SK-N-SH treated with all-trans-retinoic acid at 6 μM for 48 hours (cell line): Measurements from ENCODE around the gene COL26A1.

Experiments used
- ATAC-seq: fragments of 200-7000 bp; cut with Tn5 transposase; 3 replicates; pipeline ENCODE4 v1.9.1; 2020; ENCODE audit warnings: mild to moderate bottlenecking, moderate library complexity
- ARNTL ChIP-seq: fragments of 450-650 bp; formaldehyde crosslinking; IDR thresholded peaks from 2 replicates; pipeline ENCODE4 v1.5.0; 2020; ENCODE audit warnings: low read depth, mild to moderate bottlenecking, moderate library complexity, borderline replicate concordance
- BACH2 ChIP-seq: fragments of 250-450 bp; sonication (Bioruptor Pico); IDR thresholded peaks from 2 replicates; pipeline ENCODE4 v1.9.0; 2021; ENCODE audit warnings: mild to moderate bottlenecking, borderline replicate concordance
- CSDC2 ChIP-seq: fragments of 250-450 bp; sonication (Bioruptor Pico); IDR thresholded peaks from 2 replicates; pipeline ENCODE4 v1.5.0; 2020; ENCODE audit warnings: mild to moderate bottlenecking, moderate library complexity
- ESRRG ChIP-seq: fragments of 250-450 bp; sonication (Bioruptor Pico); IDR thresholded peaks from 2 replicates; pipeline ENCODE4 v1.6.1; 2021; ENCODE audit warnings: mild to moderate bottlenecking
- GLIS3 ChIP-seq: fragments of 250-450 bp; sonication (Bioruptor Pico); IDR thresholded peaks from 2 replicates; pipeline ENCODE4 v1.5.0; 2020; ENCODE audit warnings: mild to moderate bottlenecking, moderate library complexity
- ISL1 ChIP-seq: fragments of 250-450 bp; sonication (Bioruptor Pico); IDR thresholded peaks from 2 replicates; pipeline ENCODE4 v2.1.2; 2022; ENCODE audit warnings: mild to moderate bottlenecking, moderate library complexity
- OSR1 ChIP-seq: fragments of 250-450 bp; sonication (Bioruptor Pico); IDR thresholded peaks from 2 replicates; pipeline ENCODE4 v1.8.0; 2022; ENCODE audit warnings: moderate library complexity, mild to moderate bottlenecking, inconsistent platforms
- RARB ChIP-seq: fragments of 250-450 bp; sonication (Bioruptor Pico); IDR thresholded peaks from 2 replicates; pipeline ENCODE4 v1.8.0; 2021; ENCODE audit warnings: mild to moderate bottlenecking, moderate library complexity
- SNAI2 ChIP-seq: fragments of 250-450 bp; sonication (Bioruptor Pico); IDR thresholded peaks from 2 replicates; pipeline ENCODE4 v1.5.0; 2020; ENCODE audit warnings: mild to moderate bottlenecking, moderate library complexity
- TCF4 ChIP-seq: fragments of 250-450 bp; sonication (Bioruptor Pico); IDR thresholded peaks from 2 replicates; pipeline ENCODE4 v1.8.0; 2021; ENCODE audit warnings: mild to moderate bottlenecking, moderate library complexity, borderline replicate concordance
- TOX ChIP-seq: fragments of 250-450 bp; sonication (Bioruptor Pico); IDR thresholded peaks from 2 replicates; pipeline ENCODE4 v1.8.0; 2021; ENCODE audit warnings: mild to moderate bottlenecking, moderate library complexity, borderline replicate concordance
- ZC3H10 ChIP-seq: fragments of 250-450 bp; sonication (Bioruptor Pico); IDR thresholded peaks from 2 replicates; pipeline ENCODE4 v1.5.1; 2021; ENCODE audit warnings: mild to moderate bottlenecking, moderate library complexity
- ZFP3 ChIP-seq: fragments of 250-450 bp; sonication (Bioruptor Pico); IDR thresholded peaks from 2 replicates; pipeline ENCODE4 v1.5.0; 2020; ENCODE audit warnings: mild to moderate bottlenecking, moderate library complexity
- ZFP30 ChIP-seq: fragments of 450-650 bp; formaldehyde crosslinking; IDR thresholded peaks from 2 replicates; pipeline ENCODE4 v1.5.0; 2022; ENCODE audit warnings: mild to moderate bottlenecking, moderate library complexity
- ZNF565 ChIP-seq: fragments of 450-650 bp; formaldehyde crosslinking; conservative IDR thresholded peaks from 2 replicates; pipeline ENCODE4 v1.5.0; 2020; ENCODE audit warnings: low read depth, mild to moderate bottlenecking, moderate library complexity
- ZNF70 ChIP-seq: fragments of 450-650 bp; formaldehyde crosslinking; IDR thresholded peaks from 2 replicates; pipeline ENCODE4 v1.5.0; 2020; ENCODE audit warnings: mild to moderate bottlenecking, moderate library complexity
- ZNF8 ChIP-seq: fragments of 450-650 bp; formaldehyde crosslinking; IDR thresholded peaks from 2 replicates; pipeline ENCODE4 v1.5.0; 2020; ENCODE audit warnings: mild to moderate bottlenecking, moderate library complexity
- TF ChIP-seq, protein P1 (sequence below): fragments of 250-450 bp; sonication (Bioruptor Pico); IDR thresholded peaks from 2 replicates; pipeline ENCODE4 v1.5.1; 2021; ENCODE audit warnings: mild to moderate bottlenecking, moderate library complexity
- TF ChIP-seq, protein P2 (sequence below): fragments of 250-450 bp; sonication (Bioruptor Pico); IDR thresholded peaks from 2 replicates; pipeline ENCODE4 v1.8.0; 2020; ENCODE audit warnings: mild to moderate bottlenecking, moderate library complexity, borderline replicate concordance
- TF ChIP-seq, protein P3 (sequence below): fragments of 250-450 bp; sonication (Bioruptor Pico); IDR thresholded peaks from 2 replicates; pipeline ENCODE4 v1.5.0; 2020; ENCODE audit warnings: mild to moderate bottlenecking, moderate library complexity
- TF ChIP-seq, protein P4 (sequence below): fragments of 250-450 bp; sonication (Bioruptor Pico); IDR thresholded peaks from 2 replicates; pipeline ENCODE4 v1.8.0; 2021; ENCODE audit warnings: low read depth, mild to moderate bottlenecking, moderate library complexity, borderline replicate concordance

Gene COL26A1

DNA sequence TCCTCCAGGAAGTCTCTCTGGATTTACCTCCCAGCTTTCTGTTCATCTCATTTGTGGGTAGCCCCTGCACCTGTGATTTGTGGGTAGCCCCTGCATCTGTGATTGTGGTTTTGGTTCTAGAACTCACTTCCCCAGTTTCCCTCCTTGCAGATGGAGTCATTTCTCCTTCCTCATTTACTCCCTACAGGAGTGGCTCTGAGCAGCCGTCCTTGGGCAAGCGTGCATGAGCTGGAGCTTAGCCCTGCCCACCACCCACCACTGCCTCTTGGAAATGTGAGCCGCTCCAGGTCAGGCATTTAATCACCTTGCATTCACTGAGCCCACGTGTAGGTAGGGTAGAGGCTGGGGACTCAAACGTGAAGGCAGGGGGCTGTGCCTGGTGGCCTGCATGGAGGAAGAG, 8.2 kb downstream of the COL26A1 start:
- ATAC-seq, result no peak
- TF ChIP-seq ZNF70 (no peak), OSR1 (CRISPR knock-in tag) (no peak), CSDC2 (CRISPR knock-in tag) (no peak), TCF4 (no peak), ZNF565 (CRISPR knock-in tag) (no peak)
- TF ChIP-seq, protein P1, sequence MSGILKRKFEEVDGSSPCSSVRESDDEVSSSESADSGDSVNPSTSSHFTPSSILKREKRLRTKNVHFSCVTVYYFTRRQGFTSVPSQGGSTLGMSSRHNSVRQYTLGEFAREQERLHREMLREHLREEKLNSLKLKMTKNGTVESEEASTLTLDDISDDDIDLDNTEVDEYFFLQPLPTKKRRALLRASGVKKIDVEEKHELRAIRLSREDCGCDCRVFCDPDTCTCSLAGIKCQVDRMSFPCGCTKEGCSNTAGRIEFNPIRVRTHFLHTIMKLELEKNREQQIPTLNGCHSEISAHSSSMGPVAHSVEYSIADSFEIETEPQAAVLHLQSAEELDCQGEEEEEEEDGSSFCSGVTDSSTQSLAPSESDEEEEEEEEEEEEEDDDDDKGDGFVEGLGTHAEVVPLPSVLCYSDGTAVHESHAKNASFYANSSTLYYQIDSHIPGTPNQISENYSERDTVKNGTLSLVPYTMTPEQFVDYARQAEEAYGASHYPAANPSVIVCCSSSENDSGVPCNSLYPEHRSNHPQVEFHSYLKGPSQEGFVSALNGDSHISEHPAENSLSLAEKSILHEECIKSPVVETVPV (CRISPR knock-in tag), result no peak

DNA sequence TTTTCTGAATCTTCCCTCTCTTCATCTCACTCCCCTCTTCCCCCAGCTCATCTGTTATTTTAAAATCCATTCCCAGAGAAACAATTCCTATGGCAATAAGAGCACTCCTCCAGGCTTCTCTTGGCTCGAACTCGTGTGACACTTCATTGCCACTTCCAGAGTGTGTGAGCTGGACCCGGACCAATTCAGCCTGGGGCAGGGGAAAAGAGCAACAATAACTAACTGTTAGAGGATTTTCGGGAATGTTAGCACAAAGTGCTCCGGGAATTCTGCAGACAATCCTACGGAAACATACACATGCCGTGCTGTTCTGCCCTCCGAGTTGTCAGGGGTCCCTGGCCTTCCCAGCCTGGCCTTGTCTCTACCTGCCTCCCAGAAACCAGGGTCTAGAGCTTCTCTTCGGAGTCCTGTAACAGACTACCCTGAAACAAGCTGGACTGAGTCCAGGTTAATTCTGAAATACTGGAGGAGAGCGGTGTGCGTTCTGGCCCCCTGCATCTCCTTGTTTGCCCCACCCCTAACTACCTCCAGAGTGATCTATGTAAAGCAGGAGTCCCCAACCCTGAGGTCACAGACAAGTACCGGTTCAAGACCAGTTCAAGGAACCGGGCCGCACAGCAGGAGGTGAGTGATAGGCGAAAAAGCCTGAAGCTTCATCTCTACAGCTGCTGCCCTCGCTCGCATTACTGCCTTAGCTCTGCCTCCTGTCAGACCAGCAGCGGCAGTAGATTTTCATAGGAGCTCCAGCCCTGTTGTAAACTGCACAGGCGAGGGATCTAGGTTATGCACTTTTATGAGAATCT, 11.3 kb downstream of the COL26A1 start:
- no peak for ATAC-seq
- TF ChIP-seq ZFP3, result no peak
- TF ChIP-seq TCF4, result no peak
- TF ChIP-seq, protein P2, sequence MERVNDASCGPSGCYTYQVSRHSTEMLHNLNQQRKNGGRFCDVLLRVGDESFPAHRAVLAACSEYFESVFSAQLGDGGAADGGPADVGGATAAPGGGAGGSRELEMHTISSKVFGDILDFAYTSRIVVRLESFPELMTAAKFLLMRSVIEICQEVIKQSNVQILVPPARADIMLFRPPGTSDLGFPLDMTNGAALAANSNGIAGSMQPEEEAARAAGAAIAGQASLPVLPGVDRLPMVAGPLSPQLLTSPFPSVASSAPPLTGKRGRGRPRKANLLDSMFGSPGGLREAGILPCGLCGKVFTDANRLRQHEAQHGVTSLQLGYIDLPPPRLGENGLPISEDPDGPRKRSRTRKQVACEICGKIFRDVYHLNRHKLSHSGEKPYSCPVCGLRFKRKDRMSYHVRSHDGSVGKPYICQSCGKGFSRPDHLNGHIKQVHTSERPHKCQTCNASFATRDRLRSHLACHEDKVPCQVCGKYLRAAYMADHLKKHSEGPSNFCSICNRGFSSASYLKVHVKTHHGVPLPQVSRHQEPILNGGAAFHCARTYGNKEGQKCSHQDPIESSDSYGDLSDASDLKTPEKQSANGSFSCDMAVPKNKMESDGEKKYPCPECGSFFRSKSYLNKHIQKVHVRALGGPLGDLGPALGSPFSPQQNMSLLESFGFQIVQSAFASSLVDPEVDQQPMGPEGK (CRISPR knock-in tag), result no peak
- TF ChIP-seq BACH2 (CRISPR knock-in tag), result no peak
- TF ChIP-seq CSDC2 (CRISPR knock-in tag), result no peak
- no peak for TF ChIP-seq RARB (CRISPR knock-in tag)
- TF ChIP-seq ZNF70, result no peak
- no peak for TF ChIP-seq ZNF8 (CRISPR knock-in tag)
- no peak for TF ChIP-seq ISL1
- TF ChIP-seq ZFP30, result no peak
- TF ChIP-seq ARNTL (CRISPR knock-in tag), result no peak
- TF ChIP-seq TOX (CRISPR knock-in tag), result no peak
- no peak for TF ChIP-seq SNAI2

DNA sequence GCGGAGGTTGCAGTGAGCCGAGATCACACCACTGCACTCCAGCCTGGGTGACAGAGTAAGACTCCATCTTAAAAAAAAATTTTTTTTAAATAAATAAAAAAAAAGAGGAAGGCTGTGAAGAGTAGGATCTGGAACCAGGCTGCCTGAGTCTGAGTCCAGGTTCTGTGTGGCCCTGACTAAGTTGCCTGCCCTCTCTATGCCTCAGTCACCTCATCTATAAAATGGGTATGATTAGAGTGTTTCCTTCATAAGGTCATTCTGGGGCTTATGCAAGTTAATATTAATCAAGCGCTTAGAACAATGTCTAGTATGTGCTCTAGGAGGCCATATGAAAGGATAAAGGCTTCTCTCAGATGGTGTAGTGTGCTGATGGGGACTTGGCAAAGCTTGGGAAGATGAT, 12.3 kb downstream of the COL26A1 start:
- ATAC-seq, result no peak

More for the DNA sequence above, 12.3 kb downstream of the COL26A1 start:
- TF ChIP-seq ZFP3 (no peak), TOX (CRISPR knock-in tag) (no peak), BACH2 (CRISPR knock-in tag) (no peak), ESRRG (CRISPR knock-in tag) (no peak), OSR1 (CRISPR knock-in tag) (no peak), ISL1 (no peak), TCF4 (no peak), ARNTL (CRISPR knock-in tag) (no peak), RARB (CRISPR knock-in tag) (no peak), ZNF8 (CRISPR knock-in tag) (no peak), ZNF70 (no peak), SNAI2 (no peak), ZC3H10 (no peak), ZNF565 (CRISPR knock-in tag) (no peak), ZFP30 (no peak), CSDC2 (CRISPR knock-in tag) (no peak), GLIS3 (CRISPR knock-in tag) (no peak)
- TF ChIP-seq, protein P3, sequence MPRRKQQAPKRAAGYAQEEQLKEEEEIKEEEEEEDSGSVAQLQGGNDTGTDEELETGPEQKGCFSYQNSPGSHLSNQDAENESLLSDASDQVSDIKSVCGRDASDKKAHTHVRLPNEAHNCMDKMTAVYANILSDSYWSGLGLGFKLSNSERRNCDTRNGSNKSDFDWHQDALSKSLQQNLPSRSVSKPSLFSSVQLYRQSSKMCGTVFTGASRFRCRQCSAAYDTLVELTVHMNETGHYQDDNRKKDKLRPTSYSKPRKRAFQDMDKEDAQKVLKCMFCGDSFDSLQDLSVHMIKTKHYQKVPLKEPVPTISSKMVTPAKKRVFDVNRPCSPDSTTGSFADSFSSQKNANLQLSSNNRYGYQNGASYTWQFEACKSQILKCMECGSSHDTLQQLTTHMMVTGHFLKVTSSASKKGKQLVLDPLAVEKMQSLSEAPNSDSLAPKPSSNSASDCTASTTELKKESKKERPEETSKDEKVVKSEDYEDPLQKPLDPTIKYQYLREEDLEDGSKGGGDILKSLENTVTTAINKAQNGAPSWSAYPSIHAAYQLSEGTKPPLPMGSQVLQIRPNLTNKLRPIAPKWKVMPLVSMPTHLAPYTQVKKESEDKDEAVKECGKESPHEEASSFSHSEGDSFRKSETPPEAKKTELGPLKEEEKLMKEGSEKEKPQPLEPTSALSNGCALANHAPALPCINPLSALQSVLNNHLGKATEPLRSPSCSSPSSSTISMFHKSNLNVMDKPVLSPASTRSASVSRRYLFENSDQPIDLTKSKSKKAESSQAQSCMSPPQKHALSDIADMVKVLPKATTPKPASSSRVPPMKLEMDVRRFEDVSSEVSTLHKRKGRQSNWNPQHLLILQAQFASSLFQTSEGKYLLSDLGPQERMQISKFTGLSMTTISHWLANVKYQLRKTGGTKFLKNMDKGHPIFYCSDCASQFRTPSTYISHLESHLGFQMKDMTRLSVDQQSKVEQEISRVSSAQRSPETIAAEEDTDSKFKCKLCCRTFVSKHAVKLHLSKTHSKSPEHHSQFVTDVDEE (CRISPR knock-in tag), result no peak
- TF ChIP-seq, protein P4, sequence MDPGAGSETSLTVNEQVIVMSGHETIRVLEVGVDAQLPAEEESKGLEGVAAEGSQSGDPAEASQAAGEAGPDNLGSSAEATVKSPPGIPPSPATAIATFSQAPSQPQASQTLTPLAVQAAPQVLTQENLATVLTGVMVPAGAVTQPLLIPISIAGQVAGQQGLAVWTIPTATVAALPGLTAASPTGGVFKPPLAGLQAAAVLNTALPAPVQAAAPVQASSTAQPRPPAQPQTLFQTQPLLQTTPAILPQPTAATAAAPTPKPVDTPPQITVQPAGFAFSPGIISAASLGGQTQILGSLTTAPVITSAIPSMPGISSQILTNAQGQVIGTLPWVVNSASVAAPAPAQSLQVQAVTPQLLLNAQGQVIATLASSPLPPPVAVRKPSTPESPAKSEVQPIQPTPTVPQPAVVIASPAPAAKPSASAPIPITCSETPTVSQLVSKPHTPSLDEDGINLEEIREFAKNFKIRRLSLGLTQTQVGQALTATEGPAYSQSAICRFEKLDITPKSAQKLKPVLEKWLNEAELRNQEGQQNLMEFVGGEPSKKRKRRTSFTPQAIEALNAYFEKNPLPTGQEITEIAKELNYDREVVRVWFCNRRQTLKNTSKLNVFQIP (CRISPR knock-in tag), result no peak
- TF ChIP-seq, protein P1 (CRISPR knock-in tag), result no peak
